GM12878 (cell line): Measurements from ENCODE around the gene ACE. TPM values are rescaled to one million over a fixed set of nuclear protein-coding genes. Genes with fewer than 3 reads are reported as not detected.

Source experiments
- ATAC-seq: fragments of 200-7000 bp; cut with Tn5 transposase; 3 replicates; pipeline ENCODE4 v1.9.1; 2020; ENCODE audit warnings: mild to moderate bottlenecking, moderate library complexity
- BruUV-seq: library from RNA; stranded (reverse); fragments of 400-500 nt; replicated peaks from 2 replicates; lab custom pipeline; 2021; lab: Mats Ljungman, UMichigan
- CTCF ChIA-PET: fragments of 300-600 bp; sonication (Branson Sonifier 250); formaldehyde crosslinking; extraction: SDS; loops from one replicate; lab custom pipeline; 2021; ENCODE audit warnings: inconsistent platforms; lab: Yijun Ruan, JAX
- POLR2A ChIA-PET: fragments of 350-600 bp; formaldehyde crosslinking; extraction: SDS; loops from one replicate; lab custom pipeline; 2021; ENCODE audit warnings: inconsistent platforms; lab: Charles Lee
- RAD21 ChIA-PET: fragments of 300-600 bp; sonication (Branson Sonifier 250); formaldehyde crosslinking; loops from one replicate; lab custom pipeline; 2023; ENCODE audit warnings: antibody characterized with exemption; ENCODE audit not compliant: unreplicated experiment; lab: Charles Lee
- SMC1A ChIA-PET: fragments of 300-600 bp; sonication (Branson Sonifier 250); formaldehyde crosslinking; loops from one replicate; lab custom pipeline; 2023; ENCODE audit not compliant: unreplicated experiment, uncharacterized antibody; lab: Charles Lee
- DNase-seq: peaks from one replicate; pipeline ENCODE4 v3.0.0-alpha.2; 2011; ENCODE audit warnings: low read depth, low spot score
- FAIRE-seq: peaks from 3 replicates; lab custom pipeline; 2011; peaks lifted over from hg19 to GRCh38; lab: Jason Lieb, UNC
- H2AFZ ChIP-seq: 2 replicates; pipeline ENCODE4 v1.6.0; 2011; ENCODE audit warnings: low read depth, low read length, control low read depth; ENCODE audit not compliant: control insufficient read depth
- H3K27ac ChIP-seq: 2 replicates; pipeline ENCODE4 v1.5.1; 2011; ENCODE audit warnings: control low read depth; ENCODE audit not compliant: control insufficient read depth, insufficient read depth
- H3K27me3 ChIP-seq, 2 experiments: replicated peaks in 1 of 2; 2 replicates each; pipeline versions ENCODE4 v1.6.0 to v1.6.1; 2011; ENCODE audit warnings: low read length in 1 of 2; ENCODE audit not compliant: control insufficient read depth in 2 of 2, insufficient read depth in 2 of 2
- H3K36me3 ChIP-seq, 2 experiments: 2 replicates each; pipeline ENCODE4 v1.5.1; 2011; ENCODE audit warnings: low read length in 1 of 2; ENCODE audit not compliant: control insufficient read depth in 2 of 2, insufficient read depth in 2 of 2
- H3K4me1 ChIP-seq: 2 replicates; pipeline ENCODE4 v1.6.1; 2011; ENCODE audit warnings: mild to moderate bottlenecking, low read length, moderate library complexity, mixed read lengths; ENCODE audit not compliant: control insufficient read depth, insufficient read depth
- H3K4me2 ChIP-seq: 2 replicates; pipeline ENCODE4 v1.6.0; 2011; ENCODE audit warnings: control low read depth; ENCODE audit not compliant: control insufficient read depth, insufficient read depth
- H3K4me3 ChIP-seq: fragments of 200-600 bp; sonication (generic); 2 replicates; pipeline ENCODE4 v1.5.1; 2016
- H3K79me2 ChIP-seq: 2 replicates; pipeline ENCODE4 v1.6.0; 2011; ENCODE audit warnings: low read length; ENCODE audit not compliant: control insufficient read depth, insufficient read depth
- H3K9ac ChIP-seq: 2 replicates; pipeline ENCODE4 v1.8.0; 2011; ENCODE audit warnings: low read length, control low read depth, mixed read lengths; ENCODE audit not compliant: control insufficient read depth, insufficient read depth
- H3K9me3 ChIP-seq: replicated peaks from 3 replicates; pipeline ENCODE4 v1.5.1; 2011; ENCODE audit warnings: mild to moderate bottlenecking, low read length; ENCODE audit not compliant: control insufficient read depth, insufficient read depth
- H4K20me1 ChIP-seq: 2 replicates; pipeline ENCODE4 v1.6.0; 2011; ENCODE audit not compliant: control insufficient read depth, insufficient read depth
- CHD4 ChIP-seq: fragments of 200-600 bp; sonication (generic); IDR thresholded peaks from 2 replicates; pipeline ENCODE4 v1.6.1; 2016; ENCODE audit warnings: mild to moderate bottlenecking
- CREM ChIP-seq: IDR thresholded peaks from 2 replicates; pipeline ENCODE4 v1.6.1; 2014; ENCODE audit warnings: antibody characterized with exemption, low read depth
- DPF2 ChIP-seq: fragments of 450-650 bp; IDR thresholded peaks from 2 replicates; pipeline ENCODE4 v1.6.1; 2017; ENCODE audit warnings: mild to moderate bottlenecking
- EP300 ChIP-seq, 2 experiments: fragments of 150-350 bp in 1 of 2; IDR thresholded peaks; 2 replicates each; pipeline ENCODE4 v1.6.1; 2011 to 2012; ENCODE audit warnings: low read depth in 2 of 2, low read length in 2 of 2, borderline replicate concordance in 1 of 2, improper control_type of control experiment in 1 of 2, inconsistent platforms in 1 of 2; ENCODE audit not compliant: control insufficient read depth in 1 of 2
- EZH2 ChIP-seq: IDR thresholded peaks from 2 replicates; pipeline ENCODE4 v1.6.1; 2012; ENCODE audit warnings: low read depth, mild to moderate bottlenecking, control low read depth, inconsistent platforms, low read length, borderline replicate concordance; ENCODE audit not compliant: control insufficient read depth
- HCFC1 ChIP-seq: fragments of 150-350 bp; IDR thresholded peaks from 2 replicates; pipeline ENCODE4 v1.6.1; 2014; ENCODE audit warnings: low read length
- HDAC6 ChIP-seq: fragments of 200-600 bp; sonication (generic); IDR thresholded peaks from one replicate; pipeline ENCODE4 v1.8.0; 2017; ENCODE audit warnings: antibody characterized with exemption; ENCODE audit not compliant: unreplicated experiment
- KDM1A ChIP-seq: fragments of 200-600 bp; sonication (generic); IDR thresholded peaks from 2 replicates; pipeline ENCODE4 v1.6.1; 2016; ENCODE audit warnings: borderline replicate concordance
- NRF1 ChIP-seq: conservative IDR thresholded peaks from 2 replicates; pipeline ENCODE4 v1.6.1; 2011; ENCODE audit warnings: mild to moderate bottlenecking, low read depth, low read length, improper control_type of control experiment
- RCOR1 ChIP-seq: conservative IDR thresholded peaks from 2 replicates; pipeline ENCODE4 v1.6.1; 2012; ENCODE audit warnings: low read depth, low read length, improper control_type of control experiment
- SIN3A ChIP-seq: IDR thresholded peaks from 2 replicates; pipeline ENCODE4 v1.6.1; 2012; ENCODE audit warnings: low read depth, low read length, improper control_type of control experiment
- SMAD1 ChIP-seq: fragments of 450-650 bp; IDR thresholded peaks from 2 replicates; pipeline ENCODE4 v1.6.1; 2018; ENCODE audit warnings: mild to moderate bottlenecking, low read depth; ENCODE audit not compliant: partially characterized antibody
- SMAD5 ChIP-seq: IDR thresholded peaks from 2 replicates; pipeline ENCODE4 v1.6.1; 2016; ENCODE audit warnings: antibody characterized with exemption, low read depth
- TARDBP ChIP-seq: IDR thresholded peaks from 2 replicates; pipeline ENCODE4 v1.6.1; 2016; ENCODE audit warnings: borderline replicate concordance
- TCF3 ChIP-seq: IDR thresholded peaks from 2 replicates; pipeline ENCODE4 v1.6.1; 2012; ENCODE audit warnings: low read depth, mild to moderate bottlenecking, low read length, borderline replicate concordance; ENCODE audit not compliant: insufficient read depth
- WGBS: methylation state at CpG from one replicate; pipeline ENCODE4 v1.1.6; 2016; ENCODE audit warnings: low lambda C conversion rate; ENCODE audit not compliant: insufficient replicate concordance, insufficient coverage; ENCODE audit errors: missing lambda C conversion rate; 5-methylcytosine and 5-hydroxymethylcytosine counted together
- in situ Hi-C: fragments of 300-500 bp; cut with MboI; formaldehyde crosslinking; loops from 9 replicates; pipeline ENCODE4 v1.14.3; 2018; ENCODE audit warnings: mixed read lengths
- intact Hi-C: fragments of 100-400 bp; cut with micrococcal nuclease; formaldehyde crosslinking; loops from one replicate; pipeline ENCODE4 v1.14.2; 2022; ENCODE audit not compliant: unreplicated experiment
- polyA plus RNA-seq, 11 experiments: library from polyadenylated mRNA; depleted of rRNA in 4 of 11; unstranded in 6 of 11; stranded (reverse) in 5 of 11; fragments of >200 nt; fragmentation: Nextera tagmentation in 4 of 11; fragmentation: Illumina TruSeq in 1 of 11; extraction: Ambion mirVana in 4 of 11; extraction: Trizol in 1 of 11; gene quantifications; 1 replicate in 1 of 11; 2 replicates in 10 of 11; pipeline versions ENCODE4 v1.2.1 to v1.2.3, GENCODE V29; 2011 to 2016; ENCODE audit warnings: inconsistent platforms in 2 of 11, missing spikeins in 2 of 11, low read depth in 1 of 11
- total RNA-seq, 4 experiments: library from RNA; depleted of rRNA in 3 of 4; stranded (reverse); fragments of >200 nt in 3 of 4; fragmentation: Illumina TruSeq in 1 of 4; extraction: Trizol in 1 of 4; gene quantifications; 2 replicates each; pipeline versions ENCODE4 v1.2.1 to v1.2.3, GENCODE V29; 2013 to 2021
- TF ChIP-seq, protein P1 (sequence below): fragments of 450-650 bp; formaldehyde crosslinking; IDR thresholded peaks from 2 replicates; pipeline ENCODE4 v1.4.0; 2022; ENCODE audit warnings: mild to moderate bottlenecking, moderate library complexity
- TF ChIP-seq, protein P2 (sequence below): IDR thresholded peaks from 2 replicates; pipeline ENCODE4 v1.6.1; 2011; ENCODE audit warnings: borderline replicate concordance, low read depth, mild to moderate bottlenecking, moderate library complexity, mixed read lengths, low read length; ENCODE audit not compliant: insufficient read depth; ENCODE audit errors: extremely low read length
- TF ChIP-seq, protein P3 (sequence below): fragments of 450-650 bp; IDR thresholded peaks from 2 replicates; pipeline ENCODE4 v1.6.1; 2017; ENCODE audit warnings: mild to moderate bottlenecking, low read depth, inconsistent platforms; ENCODE audit not compliant: poor library complexity, severe bottlenecking

The ACE gene
- total and polyA plus RNA-seq, 10 of the 15 experiments (the other 5 are each of a cell fraction or from before 2014, with no cell fraction given): 0.46 TPM; not detected in 9

DNA sequence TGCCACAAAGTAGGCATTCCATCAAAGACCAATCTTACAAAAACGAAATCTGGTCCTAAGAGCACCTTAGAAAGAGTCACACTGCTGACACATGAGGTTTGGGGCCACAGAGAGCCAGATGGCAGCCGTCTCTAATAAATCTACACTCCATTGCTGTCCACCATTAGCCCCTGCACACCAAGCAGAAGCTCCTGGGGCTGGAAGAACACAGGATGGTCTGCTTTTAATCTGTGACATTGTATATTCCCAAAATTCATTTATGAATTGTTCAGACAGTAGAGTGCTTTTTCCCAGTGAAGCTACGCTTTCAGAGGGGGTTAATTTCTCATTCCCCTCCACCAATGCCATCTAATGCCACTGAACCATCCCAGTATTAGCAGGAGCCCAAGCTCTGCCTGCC lies 32.4 kb upstream of the ACE start:
- H3K4me1 ChIP-seq: peaks cover 14% of the 10 kb centered on the region
- intact Hi-C loops: loop anchor here (5.0 kb wide), 1 partner anchor 33 kb away; the partner anchor contains the start of gene ACE
- no peak for DNase-seq
- H3K9ac ChIP-seq: no peak overlapping the region
- no peaks in the 10 kb centered on the region for H3K9me3 ChIP-seq
- ChIA-PET SMC1A (interaction anchor here (1.1 to 4.2 kb wide), 5 partner anchors 13 to 168 kb away, joined by 3 to 14 read pairs (median 3); no protein-coding TSS in a partner anchor), RAD21 (interaction anchor here (2.4 to 3.3 kb wide), 2 partner anchors 19 to 35 kb away, joined by 7 to 19 read pairs; no protein-coding TSS in a partner anchor), CTCF (interaction anchor here (0.7 to 7.7 kb wide), 8 partner anchors 9 to 172 kb away, joined by 3 to 43 read pairs (median 4); partner anchors contain the start of gene ACE), POLR2A (no interaction called here)
- no peaks in the 10 kb centered on the region for H3K36me3 ChIP-seq
- BruUV-seq: TSS peak; percentile 66
- no peaks in the 10 kb centered on the region for H4K20me1 ChIP-seq
- ATAC-seq: no peak
- no peak overlapping the region for H3K4me2 ChIP-seq
- TF ChIP-seq HDAC6 (no peak), KDM1A (no peak), SIN3A (no peak), TCF3 (no peak), DPF2 (no peak), CHD4 (no peak), RCOR1 (no peak), NRF1 (no peak), CREM (no peak), SMAD1 (no peak), TARDBP (no peak), EZH2 (no peak), EP300 (IDR thresholded peaks at IDR 0.05; ENCODE audit: borderline replicate concordance in 1 of 2, control insufficient read depth in 1 of 2, low read depth in 2 of 2, low read length in 2 of 2) (no peak), HCFC1 (no peak), SMAD5 (no peak)
- TF ChIP-seq, protein P1, sequence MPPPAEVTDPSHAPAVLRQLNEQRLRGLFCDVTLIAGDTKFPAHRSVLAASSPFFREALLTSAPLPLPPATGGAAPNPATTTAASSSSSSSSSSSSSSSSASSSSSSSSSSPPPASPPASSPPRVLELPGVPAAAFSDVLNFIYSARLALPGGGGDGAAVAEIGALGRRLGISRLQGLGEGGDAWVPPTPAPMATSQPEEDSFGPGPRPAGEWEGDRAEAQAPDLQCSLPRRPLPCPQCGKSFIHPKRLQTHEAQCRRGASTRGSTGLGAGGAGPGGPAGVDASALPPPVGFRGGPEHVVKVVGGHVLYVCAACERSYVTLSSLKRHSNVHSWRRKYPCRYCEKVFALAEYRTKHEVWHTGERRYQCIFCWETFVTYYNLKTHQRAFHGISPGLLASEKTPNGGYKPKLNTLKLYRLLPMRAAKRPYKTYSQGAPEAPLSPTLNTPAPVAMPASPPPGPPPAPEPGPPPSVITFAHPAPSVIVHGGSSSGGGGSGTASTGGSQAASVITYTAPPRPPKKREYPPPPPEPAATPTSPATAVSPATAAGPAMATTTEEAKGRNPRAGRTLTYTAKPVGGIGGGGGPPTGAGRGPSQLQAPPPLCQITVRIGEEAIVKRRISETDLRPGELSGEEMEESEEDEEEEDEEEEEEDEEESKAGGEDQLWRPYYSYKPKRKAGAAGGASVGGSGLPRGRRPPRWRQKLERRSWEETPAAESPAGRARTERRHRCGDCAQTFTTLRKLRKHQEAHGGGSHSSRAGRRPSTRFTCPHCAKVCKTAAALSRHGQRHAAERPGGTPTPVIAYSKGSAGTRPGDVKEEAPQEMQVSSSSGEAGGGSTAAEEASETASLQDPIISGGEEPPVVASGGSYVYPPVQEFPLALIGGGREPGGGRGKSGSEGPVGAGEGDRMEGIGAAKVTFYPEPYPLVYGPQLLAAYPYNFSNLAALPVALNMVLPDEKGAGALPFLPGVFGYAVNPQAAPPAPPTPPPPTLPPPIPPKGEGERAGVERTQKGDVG: no peak
- TF ChIP-seq, protein P2, sequence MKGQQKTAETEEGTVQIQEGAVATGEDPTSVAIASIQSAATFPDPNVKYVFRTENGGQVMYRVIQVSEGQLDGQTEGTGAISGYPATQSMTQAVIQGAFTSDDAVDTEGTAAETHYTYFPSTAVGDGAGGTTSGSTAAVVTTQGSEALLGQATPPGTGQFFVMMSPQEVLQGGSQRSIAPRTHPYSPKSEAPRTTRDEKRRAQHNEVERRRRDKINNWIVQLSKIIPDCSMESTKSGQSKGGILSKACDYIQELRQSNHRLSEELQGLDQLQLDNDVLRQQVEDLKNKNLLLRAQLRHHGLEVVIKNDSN: no peak
- TF ChIP-seq, protein P3, sequence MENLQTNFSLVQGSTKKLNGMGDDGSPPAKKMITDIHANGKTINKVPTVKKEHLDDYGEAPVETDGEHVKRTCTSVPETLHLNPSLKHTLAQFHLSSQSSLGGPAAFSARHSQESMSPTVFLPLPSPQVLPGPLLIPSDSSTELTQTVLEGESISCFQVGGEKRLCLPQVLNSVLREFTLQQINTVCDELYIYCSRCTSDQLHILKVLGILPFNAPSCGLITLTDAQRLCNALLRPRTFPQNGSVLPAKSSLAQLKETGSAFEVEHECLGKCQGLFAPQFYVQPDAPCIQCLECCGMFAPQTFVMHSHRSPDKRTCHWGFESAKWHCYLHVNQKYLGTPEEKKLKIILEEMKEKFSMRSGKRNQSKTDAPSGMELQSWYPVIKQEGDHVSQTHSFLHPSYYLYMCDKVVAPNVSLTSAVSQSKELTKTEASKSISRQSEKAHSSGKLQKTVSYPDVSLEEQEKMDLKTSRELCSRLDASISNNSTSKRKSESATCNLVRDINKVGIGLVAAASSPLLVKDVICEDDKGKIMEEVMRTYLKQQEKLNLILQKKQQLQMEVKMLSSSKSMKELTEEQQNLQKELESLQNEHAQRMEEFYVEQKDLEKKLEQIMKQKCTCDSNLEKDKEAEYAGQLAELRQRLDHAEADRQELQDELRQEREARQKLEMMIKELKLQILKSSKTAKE: no peak
- in situ Hi-C loops: loop anchor here (25.0 kb wide), 1 partner anchor 393 kb away; the partner anchor contains the start of genes FTSJ3, PSMC5 and SMARCD2
- no peak overlapping the region for H3K4me3 ChIP-seq
- WGBS: 60% methylated on average over 3 of the region's 3 CpGs
- H3K27me3 ChIP-seq: no peaks in the 10 kb centered on the region
- no peak for FAIRE-seq
- no peak overlapping the region for H3K27ac ChIP-seq
- H2AFZ ChIP-seq: no peak overlapping the region
- no peaks in the 10 kb centered on the region for H3K79me2 ChIP-seq
